Ascending aorta (tissue), 2 donors: ENCODE measurements around the gene STX8. TPM values are rescaled to one million over a fixed set of nuclear protein-coding genes. Genes with fewer than 3 reads are reported as not detected.
"Not testable (repeated sequence)": the region's sequence is repeated elsewhere in the genome, so short reads cannot be mapped to it uniquely, and the experiment has no call there.

ENCODE experiments used
- DNase-seq, 2 donors: peaks; one replicate each; pipeline ENCODE4 v3.0.0-alpha.2; 2019; ENCODE audit warnings: low spot score in 2 of 2
- H3K27ac ChIP-seq, 2 donors: fragments of 200-600 bp; sonication (generic); one replicate each; pipeline ENCODE4 v1.5.1; 2016 to 2017; ENCODE audit warnings: mild to moderate bottlenecking in 1 of 2
- H3K27me3 ChIP-seq: fragments of 200-600 bp; sonication (generic); one replicate; pipeline ENCODE4 v1.5.1; 2017
- H3K36me3 ChIP-seq, 2 donors: fragments of 200-600 bp; sonication (generic); one replicate each; pipeline ENCODE4 v1.5.1; 2016
- H3K4me1 ChIP-seq, 2 donors: fragments of 200-600 bp; sonication (generic); one replicate each; pipeline ENCODE4 v1.5.1; 2016 to 2017; ENCODE audit warnings: mild to moderate bottlenecking in 1 of 2
- H3K4me3 ChIP-seq, 2 donors: fragments of 200-600 bp; sonication (generic); one replicate each; pipeline ENCODE4 v1.5.1; 2016 to 2017; ENCODE audit warnings: mild to moderate bottlenecking in 1 of 2
- H3K9me3 ChIP-seq, 2 donors: fragments of 200-600 bp; sonication (generic); one replicate each; pipeline ENCODE4 v1.5.1; 2016
- intact Hi-C: fragments of 100-400 bp; cut with DNase I; formaldehyde crosslinking; loops from one replicate; pipeline ENCODE4 v1.15.1; 2023
- total RNA-seq: library from RNA; depleted of rRNA; stranded (reverse); fragments of >200 nt; gene quantifications from one replicate; pipeline ENCODE4 v1.1.0, GENCODE V29; 2016
- TF ChIP-seq, protein P1 (sequence below), 3 experiments: fragments of 200-600 bp in 2 of 3; fragments of 450-650 bp in 1 of 3; sonication (generic) in 2 of 3; IDR thresholded peaks; one replicate each; pipeline ENCODE4 v1.5.1; 2016 to 2019; ENCODE audit warnings: antibody characterized with exemption in 3 of 3, mild to moderate bottlenecking in 1 of 3, moderate library complexity in 1 of 3

STX8 gene
- total RNA-seq, 1 donor from 2014 or later = 7.6 TPM

DNA sequence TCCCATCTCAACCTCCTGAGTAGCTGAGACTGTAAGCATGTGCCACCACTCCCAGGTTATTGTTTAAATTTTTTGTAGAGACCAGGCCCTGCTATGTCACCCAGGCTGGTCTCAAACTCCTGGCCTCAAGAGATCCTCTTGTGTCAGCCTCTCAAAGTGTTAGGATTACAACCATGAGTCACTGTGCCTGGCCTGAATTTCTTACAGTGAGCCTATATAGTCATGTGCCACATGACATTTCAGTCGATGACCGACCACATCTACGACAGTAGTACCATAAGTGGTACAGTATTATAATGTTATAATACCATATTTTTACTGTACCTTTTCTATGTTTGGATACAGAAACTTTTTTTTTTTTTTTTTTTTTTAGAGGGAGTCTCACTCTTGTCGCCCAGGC lies 195.3 kb downstream of the STX8 start:
- intact Hi-C loops = no loop called here
- H3K27me3 ChIP-seq = no peaks in the 10 kb centered on the region
- no peaks in the 10 kb centered on the region for H3K4me1 ChIP-seq
- no peak overlapping the region for H3K4me3 ChIP-seq
- DNase-seq = no peak
- TF ChIP-seq, protein P1, sequence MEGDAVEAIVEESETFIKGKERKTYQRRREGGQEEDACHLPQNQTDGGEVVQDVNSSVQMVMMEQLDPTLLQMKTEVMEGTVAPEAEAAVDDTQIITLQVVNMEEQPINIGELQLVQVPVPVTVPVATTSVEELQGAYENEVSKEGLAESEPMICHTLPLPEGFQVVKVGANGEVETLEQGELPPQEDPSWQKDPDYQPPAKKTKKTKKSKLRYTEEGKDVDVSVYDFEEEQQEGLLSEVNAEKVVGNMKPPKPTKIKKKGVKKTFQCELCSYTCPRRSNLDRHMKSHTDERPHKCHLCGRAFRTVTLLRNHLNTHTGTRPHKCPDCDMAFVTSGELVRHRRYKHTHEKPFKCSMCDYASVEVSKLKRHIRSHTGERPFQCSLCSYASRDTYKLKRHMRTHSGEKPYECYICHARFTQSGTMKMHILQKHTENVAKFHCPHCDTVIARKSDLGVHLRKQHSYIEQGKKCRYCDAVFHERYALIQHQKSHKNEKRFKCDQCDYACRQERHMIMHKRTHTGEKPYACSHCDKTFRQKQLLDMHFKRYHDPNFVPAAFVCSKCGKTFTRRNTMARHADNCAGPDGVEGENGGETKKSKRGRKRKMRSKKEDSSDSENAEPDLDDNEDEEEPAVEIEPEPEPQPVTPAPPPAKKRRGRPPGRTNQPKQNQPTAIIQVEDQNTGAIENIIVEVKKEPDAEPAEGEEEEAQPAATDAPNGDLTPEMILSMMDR (IDR thresholded peaks at IDR 0.05) = no peak
- H3K36me3 ChIP-seq = peaks cover 0 to 10% of the 10 kb centered on the region in 2 donors
- no peaks in the 10 kb centered on the region for H3K9me3 ChIP-seq
- no peak overlapping the region for H3K27ac ChIP-seq

DNA sequence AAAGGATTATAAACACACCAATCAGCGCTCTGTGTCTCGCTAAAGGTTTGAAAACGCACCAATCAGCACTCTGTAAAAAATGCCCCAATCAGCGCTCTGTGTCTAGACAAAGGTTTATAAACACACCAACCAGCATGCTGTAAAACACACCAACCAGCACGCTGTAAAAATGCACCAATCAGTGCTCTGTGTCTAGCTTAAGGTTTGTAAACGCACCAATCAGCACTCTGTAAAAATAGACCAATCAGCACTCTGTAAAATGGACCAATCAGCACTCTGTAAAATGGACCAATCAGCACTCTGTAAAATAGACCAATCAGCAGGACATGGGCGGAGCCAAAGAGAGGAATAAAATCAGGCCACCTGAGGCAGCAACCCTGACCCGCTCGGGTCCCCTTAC lies 199.4 kb downstream of the STX8 start:
- intact Hi-C loops, H3K27ac ChIP-seq, H3K27me3 ChIP-seq, H3K9me3 ChIP-seq, H3K4me3 ChIP-seq, H3K36me3 ChIP-seq, DNase-seq, H3K4me1 ChIP-seq: not testable (repeated sequence)

DNA sequence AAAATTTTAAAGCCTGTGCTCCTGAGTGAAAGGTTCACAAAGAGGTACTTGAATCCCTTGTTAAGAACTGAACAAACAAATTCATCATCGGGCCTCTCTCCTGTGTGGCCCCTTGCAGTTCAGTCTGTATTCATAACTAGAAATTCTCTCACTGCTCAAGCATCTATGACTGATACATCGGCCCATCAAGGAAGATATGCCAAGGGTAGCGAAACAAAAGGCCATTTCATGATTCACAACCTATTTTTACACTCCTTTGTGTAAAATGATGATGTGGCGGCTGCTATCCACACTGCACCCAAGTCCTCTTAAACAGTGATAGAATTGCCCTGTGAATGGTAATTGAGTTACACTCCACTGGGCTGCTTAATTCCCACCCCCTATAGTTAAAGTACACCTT lies 204.6 kb downstream of the STX8 start:
- intact Hi-C loops = no loop called here
- H3K27me3 ChIP-seq = no peaks in the 10 kb centered on the region
- H3K36me3 ChIP-seq = peaks cover 0 to 1% of the 10 kb centered on the region in 2 donors

GRCh38 chr17:9370467-9370866 lies 205.2 kb downstream of the STX8 start:
- H3K27ac ChIP-seq = no peak overlapping the region
- intact Hi-C loops = no loop called here
- DNase-seq = no peak
- no peaks in the 10 kb centered on the region for H3K4me1 ChIP-seq
- H3K36me3 ChIP-seq = no peaks in the 10 kb centered on the region
- no peaks in the 10 kb centered on the region for H3K9me3 ChIP-seq
- H3K4me3 ChIP-seq = no peak overlapping the region
- no peaks in the 10 kb centered on the region for H3K27me3 ChIP-seq
- TF ChIP-seq, protein P1 (IDR thresholded peaks at IDR 0.05) = no peak

More for the DNA sequence above, 204.6 kb downstream of the STX8 start:
- no peaks in the 10 kb centered on the region for H3K4me1 ChIP-seq
- H3K4me3 ChIP-seq = no peak overlapping the region
- DNase-seq = no peak
- H3K27ac ChIP-seq = no peak overlapping the region
- no peaks in the 10 kb centered on the region for H3K9me3 ChIP-seq
- TF ChIP-seq, protein P1 (IDR thresholded peaks at IDR 0.05) = no peak

DNA sequence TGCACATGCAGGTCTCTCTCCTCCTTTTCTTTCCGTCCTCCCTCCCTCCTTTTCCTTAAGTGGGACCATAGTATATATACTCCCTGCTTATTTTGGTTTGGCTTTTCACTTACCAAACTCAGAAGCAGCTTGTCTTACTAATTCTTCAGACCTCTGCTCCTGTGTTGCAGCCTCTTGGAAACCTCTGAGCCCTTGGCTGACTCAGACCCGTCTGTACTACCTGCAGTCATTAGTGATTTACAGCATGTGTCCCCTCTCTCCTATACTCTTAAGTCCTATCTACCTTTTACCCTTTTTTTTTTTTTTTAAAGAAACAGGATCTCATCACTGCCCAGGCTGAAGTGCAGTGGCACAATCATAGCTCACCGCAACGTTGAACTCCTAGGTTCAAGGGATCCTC lies 207.0 kb downstream of the STX8 start:
- Histone ChIP-seq H3K27ac (no peak overlapping the region), H3K4me3 (no peak overlapping the region), H3K36me3 (no peaks in the 10 kb centered on the region), H3K4me1 (no peaks in the 10 kb centered on the region), H3K9me3 (no peaks in the 10 kb centered on the region), H3K27me3 (no peaks in the 10 kb centered on the region)
- intact Hi-C loops = no loop called here
- DNase-seq = no peak
- TF ChIP-seq, protein P1 (IDR thresholded peaks at IDR 0.05) = no peak

- Histone ChIP-seq H3K4me1 (no peaks in the 10 kb centered on the region), H3K4me3 (no peak overlapping the region), H3K36me3 (no peaks in the 10 kb centered on the region), H3K9me3 (no peaks in the 10 kb centered on the region), H3K27me3 (no peaks in the 10 kb centered on the region), H3K27ac (no peak overlapping the region)
- intact Hi-C loops = no loop called here
- TF ChIP-seq, protein P1 (IDR thresholded peaks at IDR 0.05) = no peak
- DNase-seq = no peak
Observed at GRCh38 chr17:9367156-9367555, 208.5 kb downstream of the STX8 start.
